HG03571 (cell line): Measurements from ENCODE around the gene ACTR5.

Source experiments
- ATAC-seq: cut with Tn5 transposase; IDR thresholded peaks from one replicate; pipeline ENCODE4 v1.9.1; 2021; ENCODE audit not compliant: unreplicated experiment

Gene ACTR5

DNA sequence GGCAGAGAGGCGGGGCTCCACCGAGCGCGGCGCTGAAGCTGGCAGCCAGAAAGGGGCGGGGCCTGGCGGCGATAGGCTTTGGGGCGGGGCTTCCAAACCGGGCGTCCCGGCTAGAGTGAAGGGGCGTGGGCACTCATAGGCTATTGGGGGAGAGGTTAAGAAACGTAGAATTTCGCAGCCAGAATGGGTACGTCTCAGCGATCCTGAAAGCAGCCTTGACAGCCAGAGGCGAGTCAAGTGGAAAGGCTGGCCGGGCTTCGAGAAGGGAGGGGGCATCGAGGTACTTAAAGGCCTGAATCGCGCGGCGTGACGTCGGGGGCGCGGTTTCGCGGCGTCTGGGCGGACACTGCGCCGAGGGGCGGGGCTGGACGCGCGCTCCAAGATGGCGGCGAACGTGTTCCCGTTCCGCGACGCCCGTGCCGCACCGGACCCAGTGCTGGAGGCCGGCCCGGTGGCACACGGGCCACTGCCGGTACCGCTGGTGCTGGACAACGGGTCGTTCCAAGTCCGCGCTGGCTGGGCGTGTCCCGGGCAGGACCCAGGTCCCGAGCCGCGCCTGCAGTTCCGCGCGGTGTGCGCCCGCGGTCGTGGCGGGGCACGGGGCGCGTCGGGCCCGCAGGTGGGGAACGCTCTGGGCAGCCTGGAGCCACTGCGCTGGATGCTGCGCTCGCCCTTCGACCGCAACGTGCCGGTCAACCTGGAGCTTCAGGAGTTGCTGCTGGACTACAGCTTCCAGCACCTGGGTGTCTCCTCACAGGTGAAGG is at the start of gene ACTR5:
TSS of gene ACTR5 (plus strand) at position 364 of the 764 bp plus-strand sequence. CDS start at position 383, 19 bp downstream.
- peak; percentile 81 for ATAC-seq

DNA sequence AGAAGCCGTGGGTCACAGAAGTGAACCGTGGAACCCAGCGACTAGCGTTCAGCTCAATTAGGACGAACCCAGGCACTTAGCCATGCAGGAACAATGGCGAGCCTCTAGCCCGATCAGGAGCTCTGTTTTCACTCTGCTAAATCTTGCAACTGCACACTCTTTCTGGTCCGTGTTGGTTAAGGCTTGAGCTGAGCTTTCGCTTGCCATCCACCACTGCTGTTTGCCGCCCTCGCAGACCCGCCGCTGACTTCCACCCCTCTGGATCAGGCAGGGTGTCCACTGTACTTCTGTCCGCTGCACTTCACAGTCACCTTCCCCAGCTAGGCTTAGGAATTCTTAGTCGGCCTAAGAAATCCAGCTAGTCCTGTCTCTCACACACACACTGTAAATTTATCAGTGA is 49.7 kb upstream of the ACTR5 start:
- ATAC-seq, result no peak

DNA sequence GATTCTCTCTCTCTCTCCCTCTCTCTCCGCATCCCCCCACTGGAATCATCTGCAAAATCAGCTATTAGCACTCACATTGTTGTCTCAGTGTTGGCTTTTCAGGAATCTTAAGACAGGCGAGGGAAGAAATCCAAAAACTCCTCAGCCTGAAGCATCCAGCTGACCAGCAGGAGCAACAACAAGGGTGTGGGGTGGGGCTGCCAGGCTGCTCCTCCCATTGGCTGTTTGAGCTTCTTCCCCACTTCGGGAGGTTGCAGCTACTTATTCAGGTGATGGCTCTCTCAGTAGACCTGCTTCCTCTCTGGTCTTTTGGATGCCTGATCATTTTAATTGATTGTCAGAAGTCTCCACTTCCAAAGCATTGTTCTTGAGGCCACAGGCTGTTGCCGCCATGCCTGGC is 48.1 kb upstream of the ACTR5 start:
- ATAC-seq, result no peak

DNA sequence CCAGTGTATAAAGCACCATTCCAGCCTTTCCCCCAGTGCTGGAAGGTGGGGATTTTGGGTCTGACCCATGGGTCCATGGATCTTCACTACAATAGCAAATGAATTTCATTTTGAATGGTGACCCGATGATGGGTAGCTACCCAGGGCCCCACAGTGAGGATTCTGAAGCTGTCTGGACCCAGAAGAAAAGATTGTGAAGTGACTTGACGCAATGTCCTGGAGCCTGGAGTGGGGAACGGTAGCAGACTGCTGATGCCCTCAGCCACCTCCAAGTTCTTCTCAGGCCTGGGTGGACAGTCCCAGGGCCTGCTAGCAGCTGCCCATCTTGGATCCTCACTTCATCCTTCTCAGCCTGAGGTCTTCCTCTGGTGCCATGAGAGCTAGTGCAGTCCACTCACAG is 47.3 kb upstream of the ACTR5 start:
- ATAC-seq, result no peak

DNA sequence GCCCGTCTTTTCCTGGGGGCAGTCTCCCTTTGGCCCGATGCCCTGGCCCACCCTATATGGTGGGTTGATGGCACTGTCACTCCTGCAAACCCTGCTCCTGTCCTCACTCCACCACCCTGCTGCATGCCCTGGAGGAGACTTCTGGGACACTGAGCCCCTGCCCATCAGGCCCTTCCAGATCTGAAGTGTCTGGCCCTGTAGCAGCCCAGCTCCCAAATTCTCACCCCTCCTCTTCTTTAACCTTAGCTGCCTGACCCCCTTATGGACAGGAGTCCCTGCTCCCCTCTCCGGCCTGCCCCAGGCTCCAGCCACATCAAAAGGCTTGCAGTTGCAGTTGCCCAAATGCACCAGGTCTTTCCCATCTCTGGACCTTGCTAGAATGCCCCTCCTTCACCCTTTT is 44.7 kb upstream of the ACTR5 start:
- ATAC-seq, result no peak

DNA sequence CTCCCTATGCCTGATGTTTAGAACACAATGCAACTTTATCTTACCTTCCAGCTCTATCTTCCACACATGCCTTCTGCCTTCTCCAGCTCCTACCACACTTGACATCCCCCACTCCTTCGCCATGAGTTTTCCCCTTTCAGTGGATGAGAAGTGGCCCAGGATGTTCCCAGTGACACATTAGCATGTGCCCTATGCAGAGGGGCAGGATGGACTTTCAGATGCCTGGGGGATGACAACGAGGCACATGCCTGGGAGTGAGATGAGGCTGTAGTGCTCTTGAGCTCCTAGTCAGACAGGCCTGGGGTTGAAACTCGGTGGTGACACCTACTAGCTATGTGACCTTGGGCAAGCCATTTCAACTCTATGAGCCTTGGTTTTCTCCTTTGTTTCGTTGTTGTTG is 44.1 kb upstream of the ACTR5 start:
- ATAC-seq, result no peak

DNA sequence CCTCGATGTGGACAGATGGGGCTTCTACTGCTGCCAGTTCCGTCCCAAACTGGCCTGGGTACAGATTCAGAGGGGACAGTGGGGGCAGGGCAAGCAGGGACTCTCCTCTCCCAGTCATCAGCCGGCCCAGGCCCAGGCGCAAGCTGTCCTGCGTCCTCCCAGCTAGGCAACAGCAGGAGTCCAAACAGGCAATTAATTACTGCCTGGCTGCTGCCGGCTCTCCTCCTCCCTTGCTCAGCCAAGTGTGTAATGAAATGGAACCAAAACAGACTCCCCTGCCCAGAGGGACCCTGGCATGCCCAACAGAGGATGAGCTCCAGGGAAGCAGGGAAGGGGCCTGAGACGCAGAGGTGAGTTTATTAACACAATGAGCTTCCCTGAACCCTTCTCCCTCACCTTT is 41.8 kb upstream of the ACTR5 start:
- no peak for ATAC-seq

DNA sequence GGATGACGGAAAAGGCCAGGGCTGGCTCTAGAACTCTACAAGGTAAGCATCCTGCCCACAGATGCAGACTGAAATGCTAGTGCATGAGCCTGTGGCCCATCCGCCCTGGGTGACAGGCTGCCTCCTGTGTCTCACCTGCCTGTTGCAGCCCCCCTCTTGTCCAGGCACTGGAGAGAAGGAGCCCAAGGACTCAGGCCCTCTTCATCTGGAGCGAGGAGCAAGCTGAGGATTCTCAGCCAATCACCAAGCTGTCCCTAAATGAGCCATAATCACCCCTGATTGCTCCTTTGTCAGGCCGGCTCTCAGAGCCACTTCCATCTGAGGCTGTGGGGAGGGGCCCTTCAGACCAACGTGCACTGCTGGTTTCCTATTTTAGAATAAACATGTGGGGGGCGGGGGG is 34.0 kb upstream of the ACTR5 start:
- no peak for ATAC-seq

DNA sequence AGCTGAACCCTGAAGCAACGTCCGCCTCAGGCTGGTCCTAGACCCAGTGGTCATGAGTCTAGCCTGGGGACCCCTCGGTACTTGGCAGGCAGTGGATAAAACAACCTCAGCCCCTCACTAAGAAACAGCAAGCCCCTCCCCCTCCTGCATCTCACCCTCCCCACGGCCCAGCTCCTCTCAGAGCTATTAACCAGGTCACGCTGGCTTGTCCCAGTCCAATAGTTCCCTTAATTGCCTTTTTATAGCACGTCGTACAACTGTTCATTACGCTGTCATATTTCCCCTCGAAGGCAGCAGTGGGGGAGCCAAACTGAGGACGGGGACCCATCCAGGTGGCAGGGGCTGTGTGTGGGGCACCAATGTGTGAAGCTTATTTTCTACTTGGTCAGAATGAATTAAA is 32.6 kb upstream of the ACTR5 start:
- no peak for ATAC-seq

DNA sequence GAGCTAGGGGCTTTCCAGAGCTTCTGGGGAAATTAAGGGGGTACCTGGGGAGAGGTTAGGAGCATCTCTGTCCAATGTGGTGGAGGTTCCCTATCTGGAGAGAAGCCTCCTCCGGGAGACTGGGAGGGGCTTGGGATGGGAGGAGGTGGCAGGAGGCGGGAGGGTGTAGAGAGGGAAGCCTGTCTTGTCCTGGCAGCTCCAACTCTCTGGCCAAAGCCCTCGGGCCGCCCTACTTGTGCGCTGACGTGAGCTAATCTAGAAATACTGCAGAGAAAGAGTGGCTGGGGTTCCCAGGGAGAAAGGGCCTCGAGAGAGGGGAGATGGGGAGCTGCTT is 25.6 kb upstream of the ACTR5 start:
- no peak for ATAC-seq

DNA sequence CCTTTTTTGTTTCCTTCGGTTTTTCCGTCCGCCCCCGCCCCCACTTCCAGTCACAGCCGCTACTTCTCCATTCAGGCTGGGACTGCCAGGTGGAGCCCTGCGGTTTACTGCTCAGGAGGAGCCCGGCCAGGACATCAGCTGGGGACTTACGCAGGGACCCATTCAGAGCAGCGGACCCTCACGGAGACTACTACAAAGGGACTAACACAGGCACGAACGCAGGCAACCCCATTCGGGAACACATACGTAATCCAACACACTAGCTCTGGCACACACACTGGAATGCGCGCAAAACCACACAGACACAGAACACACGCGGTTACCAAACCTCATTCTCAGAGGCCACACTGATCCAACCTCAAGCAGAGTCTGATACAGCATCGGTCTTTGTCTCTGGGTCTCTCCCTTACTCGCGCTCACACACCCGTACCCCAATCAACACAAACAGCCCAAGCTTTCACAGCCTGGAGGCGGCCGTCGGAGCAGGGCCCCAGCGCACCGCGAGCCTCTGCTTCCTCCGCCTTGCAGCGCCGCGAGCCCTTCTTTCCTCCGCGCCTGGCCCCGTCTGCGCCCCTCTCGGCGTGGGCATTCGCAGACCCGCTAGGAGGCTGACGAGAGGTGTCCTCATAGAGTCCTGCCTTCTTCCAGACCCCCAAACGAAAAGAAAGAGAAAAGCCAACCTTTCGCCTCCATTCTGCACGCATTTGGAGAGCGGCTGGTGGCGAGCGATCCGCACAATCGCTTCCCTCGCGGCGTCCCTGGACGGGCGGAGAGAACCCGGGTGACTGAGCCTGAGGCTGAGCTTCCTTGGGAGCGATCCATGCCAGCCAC is 25.0 kb upstream of the ACTR5 start:
- no peak for ATAC-seq

DNA sequence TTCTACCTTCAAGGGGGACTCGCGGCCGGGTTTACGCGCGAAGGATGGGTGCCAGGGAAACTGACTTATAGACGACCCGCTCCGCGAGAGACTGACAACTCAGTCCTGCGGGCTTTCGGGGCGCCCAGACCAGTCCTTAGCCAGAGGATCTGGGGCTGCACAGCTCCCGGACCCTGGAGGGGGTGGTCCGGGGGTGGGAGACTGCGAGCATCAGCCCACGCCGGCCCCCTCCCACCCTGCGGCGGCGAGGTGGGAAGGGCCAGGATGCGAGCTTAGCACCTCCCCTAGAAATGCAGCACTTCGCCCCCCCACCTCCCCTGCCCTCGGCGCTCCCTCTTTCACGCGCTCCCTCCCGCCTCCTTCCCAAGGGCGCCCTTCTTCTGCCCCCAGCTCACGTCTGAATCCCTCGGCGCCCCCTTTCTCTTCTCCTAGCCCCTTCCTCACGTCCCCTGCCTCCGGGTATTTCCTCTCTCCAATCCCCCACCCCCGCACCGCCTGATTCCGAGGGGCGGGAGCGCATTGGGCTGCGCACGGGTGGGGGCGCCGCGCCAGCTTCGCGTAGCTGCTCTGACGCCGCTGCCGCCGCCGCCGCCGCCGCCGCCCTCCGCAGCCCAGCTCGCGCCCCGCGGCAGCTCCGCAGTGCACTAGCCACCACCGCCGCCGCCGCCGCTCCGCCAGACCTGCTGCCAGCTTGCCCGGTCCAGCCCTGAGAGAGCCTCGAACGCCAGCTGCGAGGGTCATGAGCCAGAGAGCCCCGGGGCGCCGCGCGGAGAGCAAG is 24.2 kb upstream of the ACTR5 start, which contains the start of gene SLC32A1:
TSS of gene SLC32A1 (plus strand) at position 639 of the 778 bp plus-strand sequence. CDS start 239 bp downstream, outside the sequence.
- ATAC-seq, result no peak

DNA sequence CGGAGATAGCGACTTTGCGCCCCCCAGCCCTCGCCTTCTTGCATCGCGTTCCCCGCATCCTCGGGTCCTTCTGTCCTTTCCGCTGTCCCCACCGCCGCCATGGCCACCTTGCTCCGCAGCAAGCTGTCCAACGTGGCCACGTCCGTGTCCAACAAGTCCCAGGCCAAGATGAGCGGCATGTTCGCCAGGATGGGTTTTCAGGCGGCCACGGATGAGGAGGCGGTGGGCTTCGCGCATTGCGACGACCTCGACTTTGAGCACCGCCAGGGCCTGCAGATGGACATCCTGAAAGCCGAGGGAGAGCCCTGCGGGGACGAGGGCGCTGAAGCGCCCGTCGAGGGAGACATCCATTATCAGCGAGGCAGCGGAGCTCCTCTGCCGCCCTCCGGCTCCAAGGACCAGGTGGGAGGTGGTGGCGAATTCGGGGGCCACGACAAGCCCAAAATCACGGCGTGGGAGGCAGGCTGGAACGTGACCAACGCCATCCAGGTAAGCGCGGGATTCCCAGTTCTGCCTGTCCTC is 23.6 kb upstream of the ACTR5 start:
- ATAC-seq, result no peak

DNA sequence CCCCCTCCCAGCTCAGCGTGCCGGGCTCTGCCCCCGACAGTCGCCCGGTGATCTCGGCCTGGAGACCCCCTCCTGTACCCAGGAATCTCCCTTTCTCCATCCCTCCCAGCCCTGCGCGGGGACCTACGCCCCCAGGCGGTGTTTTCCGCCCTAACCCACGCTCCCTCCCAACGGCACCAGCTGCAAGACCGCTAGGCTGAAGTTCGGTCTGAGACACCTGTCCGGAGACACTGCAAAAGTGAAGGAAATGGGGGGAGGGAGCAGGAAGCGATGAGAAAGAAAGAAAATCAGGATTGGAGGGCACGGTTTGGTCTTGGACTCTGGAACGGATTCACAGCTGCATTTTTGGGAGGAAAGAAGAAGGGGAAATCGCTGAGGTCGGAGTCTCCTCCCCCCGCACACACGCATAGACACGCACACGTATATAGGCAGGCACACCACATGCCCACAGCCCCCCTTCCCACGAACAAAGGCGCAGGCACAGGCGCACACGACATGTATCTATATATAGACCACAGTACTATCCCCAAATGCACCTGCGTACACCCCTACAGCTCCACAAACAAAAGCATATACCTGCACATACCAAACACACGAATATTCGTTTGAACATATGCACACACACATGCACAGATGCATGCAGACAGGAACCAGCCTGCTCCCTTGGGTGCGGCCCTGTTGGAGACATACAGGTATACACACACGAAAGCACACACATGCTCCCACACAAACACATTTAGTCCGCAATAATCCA is 22.9 kb upstream of the ACTR5 start:
- ATAC-seq, result no peak

DNA sequence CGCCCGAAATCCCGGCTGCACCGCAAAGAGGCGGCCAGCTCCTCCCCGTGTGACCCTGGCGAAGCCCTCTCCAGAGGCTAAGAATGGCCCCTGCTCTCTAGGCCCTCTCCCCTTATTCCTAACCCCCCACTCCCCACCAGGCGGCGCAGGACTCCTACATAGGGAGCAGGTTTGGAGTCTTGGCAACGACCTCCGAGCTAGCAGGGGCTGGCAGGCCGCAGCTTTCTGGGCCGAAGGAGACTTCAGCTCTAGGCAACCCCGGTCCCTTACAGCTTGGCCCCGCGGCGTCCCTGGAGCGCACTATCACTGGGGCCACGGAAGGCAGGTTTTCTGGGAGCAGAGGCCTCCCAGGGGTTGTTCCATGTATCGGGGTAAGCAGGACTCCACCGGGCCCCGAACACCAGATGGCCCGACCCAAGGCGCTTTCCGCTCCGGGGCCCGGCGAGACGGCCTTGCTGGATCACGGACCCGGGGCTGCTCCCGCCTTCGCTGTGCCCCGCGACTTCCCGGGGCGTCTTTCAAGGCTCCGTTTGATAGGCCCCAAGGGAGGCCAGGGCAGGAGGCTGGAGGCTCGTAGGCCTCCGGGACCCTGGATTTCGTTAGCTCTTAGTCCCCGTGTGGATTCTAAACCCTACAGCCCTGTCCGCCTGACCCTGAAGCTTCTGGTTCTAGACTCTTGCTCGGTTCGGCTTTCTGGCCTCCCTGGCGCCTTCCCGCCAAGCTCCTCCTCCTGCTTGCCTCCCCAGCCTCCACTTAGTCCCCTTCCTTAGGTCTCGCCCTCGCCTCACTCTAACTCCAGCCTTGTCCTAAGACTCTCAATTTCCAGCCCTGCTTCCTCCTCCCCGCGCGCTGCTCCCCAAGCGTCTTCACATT is 22.1 kb upstream of the ACTR5 start:
- ATAC-seq, result no peak

DNA sequence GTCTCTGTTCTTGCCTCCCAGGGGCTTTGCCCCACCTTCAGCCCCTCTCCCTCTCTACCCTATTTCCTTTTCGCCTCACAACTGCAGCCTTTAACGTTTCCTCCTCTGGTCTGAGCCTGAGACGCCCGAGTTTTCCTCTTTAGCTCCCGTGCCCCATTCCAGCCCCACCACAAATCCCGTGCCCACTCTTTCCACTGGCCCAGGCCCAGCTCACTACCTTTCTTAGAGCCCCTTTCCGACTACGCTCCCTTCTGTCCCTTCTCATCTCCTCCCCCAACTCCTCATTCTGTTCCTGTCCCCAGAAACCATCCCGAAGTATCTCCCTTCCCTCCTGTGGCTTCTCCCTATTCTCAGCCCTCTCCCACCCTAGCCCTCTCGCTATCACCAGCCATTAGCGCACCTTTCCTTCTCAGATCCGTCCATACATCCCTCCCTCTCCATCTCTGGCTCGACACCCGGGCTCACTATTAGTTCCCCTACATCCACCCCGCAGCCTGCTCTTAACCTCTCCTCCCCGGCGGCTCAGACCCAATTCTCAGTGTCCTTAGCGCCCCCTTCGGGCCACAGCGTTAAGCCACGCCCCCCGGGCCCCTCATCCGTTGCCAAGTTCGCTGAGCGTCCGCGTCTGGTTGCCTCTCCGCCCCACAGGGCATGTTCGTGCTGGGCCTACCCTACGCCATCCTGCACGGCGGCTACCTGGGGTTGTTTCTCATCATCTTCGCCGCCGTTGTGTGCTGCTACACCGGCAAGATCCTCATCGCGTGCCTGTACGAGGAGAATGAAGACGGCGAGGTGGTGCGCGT is 21.3 kb upstream of the ACTR5 start:
- ATAC-seq, result no peak

DNA sequence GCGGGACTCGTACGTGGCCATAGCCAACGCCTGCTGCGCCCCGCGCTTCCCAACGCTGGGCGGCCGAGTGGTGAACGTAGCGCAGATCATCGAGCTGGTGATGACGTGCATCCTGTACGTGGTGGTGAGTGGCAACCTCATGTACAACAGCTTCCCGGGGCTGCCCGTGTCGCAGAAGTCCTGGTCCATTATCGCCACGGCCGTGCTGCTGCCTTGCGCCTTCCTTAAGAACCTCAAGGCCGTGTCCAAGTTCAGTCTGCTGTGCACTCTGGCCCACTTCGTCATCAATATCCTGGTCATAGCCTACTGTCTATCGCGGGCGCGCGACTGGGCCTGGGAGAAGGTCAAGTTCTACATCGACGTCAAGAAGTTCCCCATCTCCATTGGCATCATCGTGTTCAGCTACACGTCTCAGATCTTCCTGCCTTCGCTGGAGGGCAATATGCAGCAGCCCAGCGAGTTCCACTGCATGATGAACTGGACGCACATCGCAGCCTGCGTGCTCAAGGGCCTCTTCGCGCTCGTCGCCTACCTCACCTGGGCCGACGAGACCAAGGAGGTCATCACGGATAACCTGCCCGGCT is 20.6 kb upstream of the ACTR5 start:
- ATAC-seq, result no peak

DNA sequence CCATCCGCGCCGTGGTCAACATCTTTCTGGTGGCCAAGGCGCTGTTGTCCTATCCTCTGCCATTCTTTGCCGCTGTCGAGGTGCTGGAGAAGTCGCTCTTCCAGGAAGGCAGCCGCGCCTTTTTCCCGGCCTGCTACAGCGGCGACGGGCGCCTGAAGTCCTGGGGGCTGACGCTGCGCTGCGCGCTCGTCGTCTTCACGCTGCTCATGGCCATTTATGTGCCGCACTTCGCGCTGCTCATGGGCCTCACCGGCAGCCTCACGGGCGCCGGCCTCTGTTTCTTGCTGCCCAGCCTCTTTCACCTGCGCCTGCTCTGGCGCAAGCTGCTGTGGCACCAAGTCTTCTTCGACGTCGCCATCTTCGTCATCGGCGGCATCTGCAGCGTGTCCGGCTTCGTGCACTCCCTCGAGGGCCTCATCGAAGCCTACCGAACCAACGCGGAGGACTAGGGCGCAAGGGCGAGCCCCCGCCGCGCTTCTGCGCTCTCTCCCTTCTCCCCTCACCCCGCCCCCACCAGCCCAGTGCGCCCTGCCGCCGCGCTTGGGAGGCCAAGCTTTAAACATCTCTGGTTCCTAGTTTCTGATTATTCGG is 20.0 kb upstream of the ACTR5 start:
- no peak for ATAC-seq
